GM18505 (cell line): ENCODE data around the gene GPR37.

Experiments used
- ATAC-seq: cut with Tn5 transposase; IDR thresholded peaks from one replicate; pipeline ENCODE4 v1.9.1; 2021; ENCODE audit not compliant: unreplicated experiment
- POLR2A ChIP-seq: IDR thresholded peaks from 4 replicates; pipeline ENCODE4 v1.6.1; 2011; ENCODE audit warnings: borderline replicate concordance; ENCODE audit not compliant: insufficient read depth, insufficient read length; ENCODE audit errors: extremely low read depth

Gene GPR37, protein sequence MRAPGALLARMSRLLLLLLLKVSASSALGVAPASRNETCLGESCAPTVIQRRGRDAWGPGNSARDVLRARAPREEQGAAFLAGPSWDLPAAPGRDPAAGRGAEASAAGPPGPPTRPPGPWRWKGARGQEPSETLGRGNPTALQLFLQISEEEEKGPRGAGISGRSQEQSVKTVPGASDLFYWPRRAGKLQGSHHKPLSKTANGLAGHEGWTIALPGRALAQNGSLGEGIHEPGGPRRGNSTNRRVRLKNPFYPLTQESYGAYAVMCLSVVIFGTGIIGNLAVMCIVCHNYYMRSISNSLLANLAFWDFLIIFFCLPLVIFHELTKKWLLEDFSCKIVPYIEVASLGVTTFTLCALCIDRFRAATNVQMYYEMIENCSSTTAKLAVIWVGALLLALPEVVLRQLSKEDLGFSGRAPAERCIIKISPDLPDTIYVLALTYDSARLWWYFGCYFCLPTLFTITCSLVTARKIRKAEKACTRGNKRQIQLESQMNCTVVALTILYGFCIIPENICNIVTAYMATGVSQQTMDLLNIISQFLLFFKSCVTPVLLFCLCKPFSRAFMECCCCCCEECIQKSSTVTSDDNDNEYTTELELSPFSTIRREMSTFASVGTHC

GRCh38 chr7:124765401-124766352 is at the start of gene GPR37:
GPR37 (minus strand) TSS chr7:124765792; CDS start chr7:124764976, 816 bp downstream.
- TF ChIP-seq POLR2A: no peak
- peak; percentile 73 for ATAC-seq

DNA sequence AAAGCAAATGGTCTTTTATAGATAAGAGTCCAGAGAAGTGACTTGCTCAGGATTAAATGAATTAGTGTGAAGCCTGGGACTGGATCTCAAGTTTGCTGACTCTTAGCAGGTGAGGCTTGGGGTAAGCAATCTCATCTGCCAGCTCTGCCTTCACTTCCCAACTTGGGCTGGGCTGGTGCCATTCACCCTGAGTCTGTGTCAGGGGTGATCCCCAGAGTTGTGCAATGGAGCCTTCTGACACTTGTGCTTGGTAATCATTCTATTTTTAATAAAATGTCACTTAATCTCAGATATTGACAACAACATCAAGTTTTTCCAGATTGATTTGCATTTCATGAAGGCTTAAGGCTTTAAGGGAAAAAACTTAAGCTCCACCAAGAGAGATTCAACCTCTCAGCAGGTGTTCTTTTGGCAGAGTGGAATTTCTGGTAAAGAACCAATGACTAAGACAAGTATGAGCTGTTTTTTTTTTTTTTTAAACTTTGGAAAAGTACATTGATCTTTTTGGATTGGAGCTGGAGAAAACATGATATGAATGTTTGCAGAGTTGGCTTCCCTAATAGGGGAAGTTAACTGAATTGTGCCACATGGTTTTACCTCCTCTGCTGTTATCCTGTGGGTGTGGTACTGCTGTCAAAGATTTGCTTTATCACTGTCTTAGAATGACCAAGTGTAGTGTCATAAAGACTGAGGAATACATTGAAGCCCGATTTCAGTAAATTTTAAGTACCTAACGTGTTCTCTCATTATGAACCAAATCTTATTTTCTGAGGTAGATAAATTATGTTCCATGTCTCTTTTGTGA is 48.6 kb upstream of the GPR37 start:
- no peak for TF ChIP-seq POLR2A

DNA sequence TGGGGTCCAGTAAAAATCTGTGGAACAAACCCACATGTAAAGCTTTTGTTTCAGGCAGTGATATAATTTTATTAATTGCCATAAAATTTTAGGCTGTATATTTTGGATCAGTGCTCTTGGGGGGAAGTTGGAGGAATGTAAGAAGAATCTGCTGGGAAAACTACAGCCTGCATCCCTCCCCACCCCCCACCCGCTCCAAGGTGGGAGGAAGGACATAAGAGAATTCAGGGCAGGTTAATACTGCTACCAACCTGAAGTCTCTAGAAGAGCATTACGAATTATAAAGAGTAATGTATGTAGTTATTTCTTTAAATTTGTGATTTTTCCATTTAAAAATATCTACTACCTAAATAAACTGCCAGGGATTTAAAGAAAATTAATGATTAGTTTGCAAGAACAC is 47.2 kb upstream of the GPR37 start:
- TF ChIP-seq POLR2A: no peak
- ATAC-seq: no peak

More for the DNA sequence above, 48.6 kb upstream of the GPR37 start:
- ATAC-seq: no peak

DNA sequence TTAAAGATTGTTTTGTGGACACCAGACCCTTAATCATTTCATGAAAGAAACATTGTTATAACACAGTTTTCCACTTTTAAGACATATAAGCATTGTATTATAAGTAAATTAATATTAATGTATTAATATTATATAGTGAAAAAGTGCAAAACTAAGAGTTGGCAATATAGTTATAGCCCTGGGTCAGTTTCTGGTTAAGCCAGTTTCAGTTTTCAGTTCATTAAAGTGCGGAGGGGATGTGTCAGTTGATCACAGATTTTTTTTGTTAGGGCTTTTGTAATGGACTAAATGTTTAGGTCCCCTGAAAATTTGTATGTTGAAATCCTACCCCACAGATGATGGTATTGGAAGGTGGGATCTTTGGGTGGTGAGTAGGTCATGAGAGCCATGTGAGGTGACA is 45.7 kb upstream of the GPR37 start:
- no peak for TF ChIP-seq POLR2A
- ATAC-seq: no peak

DNA sequence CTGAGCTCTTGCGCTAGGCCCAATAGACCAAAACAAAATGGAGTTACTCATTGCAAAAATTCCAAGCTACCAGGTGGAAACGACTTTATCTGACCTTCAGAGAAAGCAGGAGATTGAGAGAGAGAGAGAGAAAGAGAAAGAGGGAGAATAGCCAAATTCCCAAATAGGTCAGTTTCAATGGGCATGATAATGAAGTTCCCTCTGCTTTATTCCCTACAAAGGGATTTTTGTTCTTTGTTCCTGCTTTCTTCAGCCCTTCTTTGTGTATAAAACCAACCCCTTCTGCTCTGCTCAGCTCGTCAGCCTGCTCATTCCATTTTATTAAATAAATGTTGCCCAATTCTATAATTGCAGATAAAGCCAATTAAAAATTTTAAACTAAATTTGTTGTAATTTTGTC is 45.0 kb upstream of the GPR37 start:
- ATAC-seq: no peak

GRCh38 chr7:124808206-124808605 is 42.6 kb upstream of the GPR37 start:
- no peak for ATAC-seq
- TF ChIP-seq POLR2A: no peak

More for the DNA sequence above, 45.0 kb upstream of the GPR37 start:
- TF ChIP-seq POLR2A: no peak

DNA sequence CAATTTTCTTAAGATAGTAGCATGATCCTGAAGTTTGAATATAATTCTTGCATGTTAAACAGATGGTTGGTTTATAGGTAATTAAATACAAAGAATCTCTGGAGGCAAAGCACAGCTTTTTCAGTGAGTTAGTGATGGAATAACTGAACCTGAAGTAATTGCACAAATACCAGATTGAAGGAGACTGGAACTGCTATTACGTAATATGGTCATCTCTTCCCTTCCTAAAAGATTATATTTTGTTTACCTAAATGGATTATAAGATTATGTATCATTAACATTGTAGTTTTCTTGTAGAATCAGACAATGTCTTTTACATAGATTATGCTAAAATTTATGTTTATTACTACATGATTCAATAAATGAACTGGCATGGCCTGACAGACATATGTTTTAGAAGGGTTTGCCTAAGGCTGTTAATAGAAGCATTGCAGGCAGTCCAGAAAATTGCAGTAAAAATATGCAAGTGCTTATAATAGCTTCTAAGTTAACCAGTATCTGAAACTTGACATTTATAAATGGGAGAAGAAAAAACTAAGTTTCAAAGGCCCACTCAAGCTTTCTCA is 35.8 kb upstream of the GPR37 start:
- no peak for TF ChIP-seq POLR2A
- ATAC-seq: no peak

- no peak for TF ChIP-seq POLR2A
- ATAC-seq: no peak
These were observed 34.8 kb upstream of the GPR37 start for GRCh38 chr7:124800386-124800785.

- no peak for ATAC-seq
- no peak for TF ChIP-seq POLR2A
These were observed 33.9 kb upstream of the GPR37 start for GRCh38 chr7:124799448-124799847.

DNA sequence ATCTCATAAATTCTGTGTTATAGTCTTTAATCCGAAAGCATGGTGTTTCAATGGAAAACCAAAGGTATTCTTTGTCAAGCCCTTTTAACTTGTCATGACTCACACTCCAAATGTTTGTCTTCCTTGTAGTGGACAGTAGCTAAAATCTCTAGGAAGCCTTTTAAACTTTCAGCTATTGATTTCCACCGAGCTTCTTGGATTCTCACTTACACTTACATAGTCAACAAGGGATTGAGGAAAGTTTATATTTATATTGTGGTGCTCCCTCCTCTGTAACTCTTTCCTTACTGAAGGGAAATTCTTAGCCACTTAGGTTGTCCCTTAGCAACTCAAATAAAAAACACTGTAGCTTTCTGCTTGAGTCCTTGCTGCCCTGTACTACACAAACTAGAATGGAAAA is 31.2 kb upstream of the GPR37 start:
- TF ChIP-seq POLR2A: no peak
- ATAC-seq: no peak

- TF ChIP-seq POLR2A: no peak
- ATAC-seq: no peak
These were observed 27.1 kb upstream of the GPR37 start for GRCh38 chr7:124792696-124793095.

- no peak for ATAC-seq
- TF ChIP-seq POLR2A: no peak
These were observed 26.4 kb upstream of the GPR37 start for GRCh38 chr7:124792002-124792401.
